Subcutaneous adipose tissue (tissue), 4 donors: Measurements from ENCODE around the gene CNTNAP2. TPM values are rescaled to one million over a fixed set of nuclear protein-coding genes. Genes with fewer than 3 reads are reported as not detected.

Source experiments
- total RNA-seq, 4 donors: library from RNA; depleted of rRNA; stranded (reverse); fragments of >200 nt; gene quantifications; one replicate each; pipeline ENCODE4 v1.1.0, GENCODE V29; 2016
- TF ChIP-seq, protein P1 (sequence below): fragments of 450-650 bp; IDR thresholded peaks from one replicate; pipeline ENCODE4 v1.5.1; 2016; ENCODE audit warnings: low read depth, mild to moderate bottlenecking, control low read depth, antibody characterized with exemption, moderate library complexity

Gene CNTNAP2
- total RNA-seq, 4 donors from 2014 or later: not detected

DNA sequence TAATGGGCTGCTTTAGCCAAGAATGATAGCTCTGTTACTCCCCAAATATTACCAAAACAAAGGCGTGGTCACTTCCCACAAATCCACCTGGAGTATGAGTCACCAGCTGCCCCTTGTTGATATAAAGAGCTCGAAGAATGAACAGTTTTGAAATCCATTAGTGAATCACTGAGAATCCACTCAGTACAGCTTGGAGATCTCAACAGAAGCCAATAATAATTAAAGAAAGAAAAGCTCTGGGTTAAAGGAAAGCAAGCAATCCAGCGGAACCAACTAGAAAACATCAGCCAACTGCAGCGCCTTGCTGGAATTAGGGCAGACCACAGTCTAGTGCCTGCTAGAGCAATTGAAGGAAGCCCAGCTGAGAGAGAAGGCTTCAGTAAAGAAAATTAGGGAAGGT is 1897.9 kb downstream of the CNTNAP2 start:
- TF ChIP-seq, protein P1, sequence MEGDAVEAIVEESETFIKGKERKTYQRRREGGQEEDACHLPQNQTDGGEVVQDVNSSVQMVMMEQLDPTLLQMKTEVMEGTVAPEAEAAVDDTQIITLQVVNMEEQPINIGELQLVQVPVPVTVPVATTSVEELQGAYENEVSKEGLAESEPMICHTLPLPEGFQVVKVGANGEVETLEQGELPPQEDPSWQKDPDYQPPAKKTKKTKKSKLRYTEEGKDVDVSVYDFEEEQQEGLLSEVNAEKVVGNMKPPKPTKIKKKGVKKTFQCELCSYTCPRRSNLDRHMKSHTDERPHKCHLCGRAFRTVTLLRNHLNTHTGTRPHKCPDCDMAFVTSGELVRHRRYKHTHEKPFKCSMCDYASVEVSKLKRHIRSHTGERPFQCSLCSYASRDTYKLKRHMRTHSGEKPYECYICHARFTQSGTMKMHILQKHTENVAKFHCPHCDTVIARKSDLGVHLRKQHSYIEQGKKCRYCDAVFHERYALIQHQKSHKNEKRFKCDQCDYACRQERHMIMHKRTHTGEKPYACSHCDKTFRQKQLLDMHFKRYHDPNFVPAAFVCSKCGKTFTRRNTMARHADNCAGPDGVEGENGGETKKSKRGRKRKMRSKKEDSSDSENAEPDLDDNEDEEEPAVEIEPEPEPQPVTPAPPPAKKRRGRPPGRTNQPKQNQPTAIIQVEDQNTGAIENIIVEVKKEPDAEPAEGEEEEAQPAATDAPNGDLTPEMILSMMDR: no peak

DNA sequence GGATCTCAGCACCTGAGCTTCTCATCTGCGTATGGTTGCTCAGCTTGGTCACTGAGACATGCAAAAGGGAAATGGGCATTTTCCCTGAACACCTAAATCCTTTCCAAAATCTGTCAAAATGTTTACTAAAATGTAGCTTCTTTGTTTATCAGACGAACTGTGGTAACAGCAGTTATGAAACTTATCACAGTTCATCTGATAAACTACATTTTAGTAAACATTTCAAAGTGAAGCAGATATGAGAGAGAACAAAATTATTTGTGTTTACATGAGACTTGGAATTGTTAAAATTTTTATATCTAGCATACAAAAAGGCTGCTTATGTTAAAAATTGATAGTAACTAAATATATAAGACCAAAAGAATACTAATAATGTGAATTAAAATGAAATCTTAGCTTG is 1900.5 kb downstream of the CNTNAP2 start:
- TF ChIP-seq, protein P1: no peak

DNA sequence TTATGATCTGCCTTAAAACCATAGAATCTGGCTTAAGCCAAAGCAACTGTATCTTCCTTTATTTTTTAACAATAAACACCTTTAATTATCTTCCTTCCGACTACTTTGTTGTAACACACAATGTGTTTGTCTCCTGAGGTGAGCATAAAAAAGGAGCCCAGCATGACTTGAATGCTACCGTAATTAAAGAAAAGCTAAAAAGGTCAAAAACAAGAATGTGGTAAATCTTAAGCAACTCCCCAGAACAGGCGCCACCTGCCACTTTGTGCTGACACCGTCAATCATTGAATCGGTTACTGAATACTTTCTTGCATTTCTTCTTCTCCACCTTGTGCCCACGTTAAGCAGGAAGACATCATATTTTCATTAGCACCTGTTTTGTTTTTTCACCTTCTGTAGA is 1904.1 kb downstream of the CNTNAP2 start:
- TF ChIP-seq, protein P1: no peak

DNA sequence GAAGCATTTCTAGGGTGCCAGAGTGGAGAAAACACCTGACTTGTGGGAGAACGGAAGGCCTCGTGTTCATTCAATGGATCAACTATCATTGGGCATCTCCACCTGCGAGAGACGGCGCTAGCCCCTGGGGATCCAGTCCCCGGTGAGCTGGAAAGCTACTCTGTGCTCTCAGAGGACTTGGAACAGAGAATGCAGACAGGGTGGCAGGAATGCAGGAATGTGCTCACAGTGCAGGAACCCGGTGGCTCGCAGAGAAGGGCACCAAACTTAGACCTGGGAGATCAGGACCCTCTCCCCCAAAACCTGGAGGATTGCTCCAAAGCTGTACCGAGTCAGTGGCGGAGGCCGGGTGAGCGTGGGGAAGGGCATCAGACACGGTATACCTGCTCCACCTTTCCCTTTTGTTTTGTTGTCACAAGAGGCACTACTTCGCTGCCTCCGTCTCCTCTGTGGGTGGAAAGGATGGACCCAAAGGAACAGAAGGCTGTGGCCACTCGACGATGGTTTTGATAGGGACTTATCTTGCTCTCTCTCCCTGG is 1905.0 kb downstream of the CNTNAP2 start:
- TF ChIP-seq, protein P1: no peak

GRCh38 chr7:148022832-148023231 is 1906.2 kb downstream of the CNTNAP2 start:
- TF ChIP-seq, protein P1: no peak

DNA sequence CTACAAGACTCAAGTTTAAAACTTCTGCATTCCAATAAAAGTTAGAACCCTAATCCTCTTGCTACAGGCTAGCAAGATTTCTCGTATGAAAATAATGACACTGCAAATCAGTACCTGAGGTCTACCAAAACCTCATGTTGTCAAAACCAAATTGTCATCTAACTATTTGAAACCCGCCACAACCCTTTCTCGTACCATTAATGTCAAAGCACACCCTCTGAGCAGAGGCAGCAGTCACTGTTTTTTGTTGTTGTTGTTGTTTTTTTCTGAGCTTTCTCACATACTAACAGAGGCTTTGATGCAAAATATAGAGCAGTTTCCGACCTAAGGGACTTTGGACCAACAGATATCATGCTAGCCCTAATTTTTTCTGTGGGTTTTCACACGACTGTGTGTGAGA is 1910.1 kb downstream of the CNTNAP2 start:
- TF ChIP-seq, protein P1: no peak

- TF ChIP-seq, protein P1: no peak
Measured at GRCh38 chr7:148028165-148028564, 1911.6 kb downstream of the CNTNAP2 start.
